Measurements from ENCODE around the gene ARID1B.

ARID1B gene

GRCh38 chr6:157161912-157162311 lies 384.7 kb downstream of the ARID1B start:
- Histone ChIP-seq H3K9ac (ENCODE audit: low read length) (no peak overlapping the region), H3K4me3 (ENCODE audit: low read length) (no peak overlapping the region), H3K9me2 (replicated peaks; ENCODE audit: insufficient read depth, low read length) (no peaks in the 10 kb centered on the region), H3K79me2 (ENCODE audit: low read length) (no peaks in the 10 kb centered on the region), H3K36me3 (replicated peaks; ENCODE audit: insufficient read depth, low read length) (no peaks in the 10 kb centered on the region), H3K4me1 (ENCODE audit: low read length) (no peaks in the 10 kb centered on the region), H3K4me2 (ENCODE audit: low read depth, low read length) (no peak overlapping the region), H3K9me3 (replicated peaks; ENCODE audit: insufficient read depth, low read length) (no peaks in the 10 kb centered on the region), H3K27me3 (replicated peaks; ENCODE audit: insufficient read depth, low read length) (no peaks in the 10 kb centered on the region), H4K20me1 (ENCODE audit: insufficient read depth, low read length) (no peaks in the 10 kb centered on the region), H2AFZ (ENCODE audit: low read length) (no peak overlapping the region), H3K27ac (ENCODE audit: low read length) (no peak overlapping the region), H3F3A (ENCODE audit: insufficient read depth, low read length) (no peaks in the 10 kb centered on the region)
- DNase-seq = no peak
- TF ChIP-seq EZH2 (optimal IDR thresholded peaks at IDR 0.05; ENCODE audit: low read depth, low read length) (no peak), EZH2phosphoT487 (IDR thresholded peaks at IDR 0.05; ENCODE audit: low read length) (no peak), CTCF (IDR thresholded peaks at IDR 0.05; ENCODE audit: low read length) (no peak)

- Histone ChIP-seq H4K20me1 (ENCODE audit: insufficient read depth, low read length) (no peaks in the 10 kb centered on the region), H3F3A (ENCODE audit: insufficient read depth, low read length) (no peaks in the 10 kb centered on the region), H3K27ac (ENCODE audit: low read length) (no peak overlapping the region), H3K9me2 (replicated peaks; ENCODE audit: insufficient read depth, low read length) (no peaks in the 10 kb centered on the region), H3K4me1 (ENCODE audit: low read length) (no peaks in the 10 kb centered on the region), H2AFZ (ENCODE audit: low read length) (no peak overlapping the region), H3K36me3 (replicated peaks; ENCODE audit: insufficient read depth, low read length) (no peaks in the 10 kb centered on the region), H3K27me3 (replicated peaks; ENCODE audit: insufficient read depth, low read length) (no peaks in the 10 kb centered on the region), H3K9ac (ENCODE audit: low read length) (no peak overlapping the region), H3K4me2 (ENCODE audit: low read depth, low read length) (no peak overlapping the region), H3K9me3 (replicated peaks; ENCODE audit: insufficient read depth, low read length) (no peaks in the 10 kb centered on the region), H3K4me3 (ENCODE audit: low read length) (no peak overlapping the region), H3K79me2 (ENCODE audit: low read length) (no peaks in the 10 kb centered on the region)
- no peak for DNase-seq
- no peak for TF ChIP-seq EZH2phosphoT487 (IDR thresholded peaks at IDR 0.05; ENCODE audit: low read length)
- no peak for TF ChIP-seq EZH2 (optimal IDR thresholded peaks at IDR 0.05; ENCODE audit: low read depth, low read length)
- TF ChIP-seq CTCF (IDR thresholded peaks at IDR 0.05; ENCODE audit: low read length) = no peak
Observed at GRCh38 chr6:157162766-157163433, 385.7 kb downstream of the ARID1B start.

GRCh38 chr6:157163434-157164159 lies 386.4 kb downstream of the ARID1B start:
- Histone ChIP-seq H3K27me3 (replicated peaks; ENCODE audit: insufficient read depth, low read length) (no peaks in the 10 kb centered on the region), H4K20me1 (ENCODE audit: insufficient read depth, low read length) (no peaks in the 10 kb centered on the region), H3K4me2 (ENCODE audit: low read depth, low read length) (no peak overlapping the region), H3F3A (ENCODE audit: insufficient read depth, low read length) (no peaks in the 10 kb centered on the region), H3K9me2 (replicated peaks; ENCODE audit: insufficient read depth, low read length) (no peaks in the 10 kb centered on the region), H3K79me2 (ENCODE audit: low read length) (no peaks in the 10 kb centered on the region), H3K4me3 (ENCODE audit: low read length) (no peak overlapping the region), H2AFZ (ENCODE audit: low read length) (no peak overlapping the region), H3K27ac (ENCODE audit: low read length) (no peak overlapping the region), H3K9ac (ENCODE audit: low read length) (no peak overlapping the region), H3K36me3 (replicated peaks; ENCODE audit: insufficient read depth, low read length) (no peaks in the 10 kb centered on the region), H3K9me3 (replicated peaks; ENCODE audit: insufficient read depth, low read length) (no peaks in the 10 kb centered on the region), H3K4me1 (ENCODE audit: low read length) (no peaks in the 10 kb centered on the region)
- no peak for DNase-seq
- TF ChIP-seq CTCF (IDR thresholded peaks at IDR 0.05; ENCODE audit: low read length) = no peak
- no peak for TF ChIP-seq EZH2phosphoT487 (IDR thresholded peaks at IDR 0.05; ENCODE audit: low read length)
- TF ChIP-seq EZH2 (optimal IDR thresholded peaks at IDR 0.05; ENCODE audit: low read depth, low read length) = no peak

All from MM.1S (cell line).